SK-N-SH treated with all-trans-retinoic acid at 6 μM for 48 hours (cell line): ENCODE results near the gene PYCR2.

ENCODE experiments used
- ATAC-seq: fragments of 200-7000 bp; cut with Tn5 transposase; 3 replicates; pipeline ENCODE4 v1.9.1; 2020; ENCODE audit warnings: mild to moderate bottlenecking, moderate library complexity
- ARNTL ChIP-seq: fragments of 450-650 bp; formaldehyde crosslinking; IDR thresholded peaks from 2 replicates; pipeline ENCODE4 v1.5.0; 2020; ENCODE audit warnings: low read depth, mild to moderate bottlenecking, moderate library complexity, borderline replicate concordance
- BACH2 ChIP-seq: fragments of 250-450 bp; sonication (Bioruptor Pico); IDR thresholded peaks from 2 replicates; pipeline ENCODE4 v1.9.0; 2021; ENCODE audit warnings: mild to moderate bottlenecking, borderline replicate concordance
- CSDC2 ChIP-seq: fragments of 250-450 bp; sonication (Bioruptor Pico); IDR thresholded peaks from 2 replicates; pipeline ENCODE4 v1.5.0; 2020; ENCODE audit warnings: mild to moderate bottlenecking, moderate library complexity
- GLIS3 ChIP-seq: fragments of 250-450 bp; sonication (Bioruptor Pico); IDR thresholded peaks from 2 replicates; pipeline ENCODE4 v1.5.0; 2020; ENCODE audit warnings: mild to moderate bottlenecking, moderate library complexity
- ISL1 ChIP-seq: fragments of 250-450 bp; sonication (Bioruptor Pico); IDR thresholded peaks from 2 replicates; pipeline ENCODE4 v2.1.2; 2022; ENCODE audit warnings: mild to moderate bottlenecking, moderate library complexity
- OSR1 ChIP-seq: fragments of 250-450 bp; sonication (Bioruptor Pico); IDR thresholded peaks from 2 replicates; pipeline ENCODE4 v1.8.0; 2022; ENCODE audit warnings: moderate library complexity, mild to moderate bottlenecking, inconsistent platforms
- RARB ChIP-seq: fragments of 250-450 bp; sonication (Bioruptor Pico); IDR thresholded peaks from 2 replicates; pipeline ENCODE4 v1.8.0; 2021; ENCODE audit warnings: mild to moderate bottlenecking, moderate library complexity
- TCF4 ChIP-seq: fragments of 250-450 bp; sonication (Bioruptor Pico); IDR thresholded peaks from 2 replicates; pipeline ENCODE4 v1.8.0; 2021; ENCODE audit warnings: mild to moderate bottlenecking, moderate library complexity, borderline replicate concordance
- TOX ChIP-seq: fragments of 250-450 bp; sonication (Bioruptor Pico); IDR thresholded peaks from 2 replicates; pipeline ENCODE4 v1.8.0; 2021; ENCODE audit warnings: mild to moderate bottlenecking, moderate library complexity, borderline replicate concordance
- ZC3H10 ChIP-seq: fragments of 250-450 bp; sonication (Bioruptor Pico); IDR thresholded peaks from 2 replicates; pipeline ENCODE4 v1.5.1; 2021; ENCODE audit warnings: mild to moderate bottlenecking, moderate library complexity
- ZFP3 ChIP-seq: fragments of 250-450 bp; sonication (Bioruptor Pico); IDR thresholded peaks from 2 replicates; pipeline ENCODE4 v1.5.0; 2020; ENCODE audit warnings: mild to moderate bottlenecking, moderate library complexity
- ZFP30 ChIP-seq: fragments of 450-650 bp; formaldehyde crosslinking; IDR thresholded peaks from 2 replicates; pipeline ENCODE4 v1.5.0; 2022; ENCODE audit warnings: mild to moderate bottlenecking, moderate library complexity
- ZNF565 ChIP-seq: fragments of 450-650 bp; formaldehyde crosslinking; conservative IDR thresholded peaks from 2 replicates; pipeline ENCODE4 v1.5.0; 2020; ENCODE audit warnings: low read depth, mild to moderate bottlenecking, moderate library complexity
- ZNF70 ChIP-seq: fragments of 450-650 bp; formaldehyde crosslinking; IDR thresholded peaks from 2 replicates; pipeline ENCODE4 v1.5.0; 2020; ENCODE audit warnings: mild to moderate bottlenecking, moderate library complexity
- ZNF8 ChIP-seq: fragments of 450-650 bp; formaldehyde crosslinking; IDR thresholded peaks from 2 replicates; pipeline ENCODE4 v1.5.0; 2020; ENCODE audit warnings: mild to moderate bottlenecking, moderate library complexity
- TF ChIP-seq, protein P1 (sequence below): fragments of 250-450 bp; sonication (Bioruptor Pico); IDR thresholded peaks from 2 replicates; pipeline ENCODE4 v1.5.1; 2021; ENCODE audit warnings: mild to moderate bottlenecking, moderate library complexity
- TF ChIP-seq, protein P2 (sequence below): fragments of 250-450 bp; sonication (Bioruptor Pico); IDR thresholded peaks from 2 replicates; pipeline ENCODE4 v1.8.0; 2021; ENCODE audit warnings: low read depth, mild to moderate bottlenecking, moderate library complexity, borderline replicate concordance
- TF ChIP-seq, protein P3 (sequence below): fragments of 250-450 bp; sonication (Bioruptor Pico); IDR thresholded peaks from 2 replicates; pipeline ENCODE4 v1.8.0; 2020; ENCODE audit warnings: mild to moderate bottlenecking, moderate library complexity, borderline replicate concordance
- TF ChIP-seq, protein P4 (sequence below): fragments of 250-450 bp; sonication (Bioruptor Pico); IDR thresholded peaks from 2 replicates; pipeline ENCODE4 v1.5.1; 2020; ENCODE audit warnings: low read depth, mild to moderate bottlenecking, moderate library complexity
- TF ChIP-seq, protein P5 (sequence below): fragments of 250-450 bp; sonication (Bioruptor Pico); IDR thresholded peaks from 2 replicates; pipeline ENCODE4 v1.5.0; 2020; ENCODE audit warnings: mild to moderate bottlenecking, moderate library complexity

PYCR2 gene

DNA sequence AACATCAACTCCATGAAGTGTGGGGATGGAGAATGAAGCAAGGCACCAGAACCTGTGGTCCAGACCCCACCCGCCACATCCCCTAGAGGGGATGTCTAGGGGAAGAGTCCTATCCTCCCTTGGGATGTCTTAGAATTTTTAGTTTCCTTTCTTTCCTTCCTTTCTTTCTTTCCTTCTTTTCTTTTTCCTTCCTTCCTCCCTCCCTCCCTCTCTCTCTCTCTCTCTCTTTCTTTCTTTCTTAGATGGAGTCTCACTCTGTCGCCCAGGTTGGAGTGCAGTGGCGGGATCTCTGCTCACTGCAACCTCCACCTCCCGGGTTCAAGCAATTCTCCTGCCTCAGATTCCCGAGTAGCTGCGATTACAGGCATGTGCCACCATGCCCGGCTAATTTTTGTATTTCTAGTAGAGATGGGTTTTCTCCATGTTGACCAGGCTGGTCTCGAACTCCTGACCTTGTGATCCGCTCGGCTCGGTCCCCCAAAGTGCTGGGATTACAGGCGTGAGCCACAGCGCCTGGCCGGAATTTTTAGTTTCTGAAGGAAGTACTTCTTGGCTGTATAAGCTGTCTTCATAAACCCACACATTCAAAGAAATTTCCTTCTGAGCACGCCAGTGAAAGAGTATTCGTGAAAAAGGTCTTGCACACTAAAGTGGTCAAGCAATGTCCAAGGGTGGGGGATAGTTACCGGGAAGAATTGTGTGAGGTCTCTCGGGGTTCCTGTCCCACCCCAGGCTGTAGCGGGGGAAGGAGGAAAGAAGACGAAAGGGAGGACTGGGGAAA, 37.8 kb upstream of the PYCR2 start:
- no peak; the same call in 2 of the 3 replicates for ATAC-seq
- TF ChIP-seq RARB (CRISPR knock-in tag) (no peak), TCF4 (CRISPR knock-in tag) (no peak), TOX (CRISPR knock-in tag) (no peak)
- TF ChIP-seq, protein P1, sequence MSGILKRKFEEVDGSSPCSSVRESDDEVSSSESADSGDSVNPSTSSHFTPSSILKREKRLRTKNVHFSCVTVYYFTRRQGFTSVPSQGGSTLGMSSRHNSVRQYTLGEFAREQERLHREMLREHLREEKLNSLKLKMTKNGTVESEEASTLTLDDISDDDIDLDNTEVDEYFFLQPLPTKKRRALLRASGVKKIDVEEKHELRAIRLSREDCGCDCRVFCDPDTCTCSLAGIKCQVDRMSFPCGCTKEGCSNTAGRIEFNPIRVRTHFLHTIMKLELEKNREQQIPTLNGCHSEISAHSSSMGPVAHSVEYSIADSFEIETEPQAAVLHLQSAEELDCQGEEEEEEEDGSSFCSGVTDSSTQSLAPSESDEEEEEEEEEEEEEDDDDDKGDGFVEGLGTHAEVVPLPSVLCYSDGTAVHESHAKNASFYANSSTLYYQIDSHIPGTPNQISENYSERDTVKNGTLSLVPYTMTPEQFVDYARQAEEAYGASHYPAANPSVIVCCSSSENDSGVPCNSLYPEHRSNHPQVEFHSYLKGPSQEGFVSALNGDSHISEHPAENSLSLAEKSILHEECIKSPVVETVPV (CRISPR knock-in tag), result no peak
- TF ChIP-seq, protein P2, sequence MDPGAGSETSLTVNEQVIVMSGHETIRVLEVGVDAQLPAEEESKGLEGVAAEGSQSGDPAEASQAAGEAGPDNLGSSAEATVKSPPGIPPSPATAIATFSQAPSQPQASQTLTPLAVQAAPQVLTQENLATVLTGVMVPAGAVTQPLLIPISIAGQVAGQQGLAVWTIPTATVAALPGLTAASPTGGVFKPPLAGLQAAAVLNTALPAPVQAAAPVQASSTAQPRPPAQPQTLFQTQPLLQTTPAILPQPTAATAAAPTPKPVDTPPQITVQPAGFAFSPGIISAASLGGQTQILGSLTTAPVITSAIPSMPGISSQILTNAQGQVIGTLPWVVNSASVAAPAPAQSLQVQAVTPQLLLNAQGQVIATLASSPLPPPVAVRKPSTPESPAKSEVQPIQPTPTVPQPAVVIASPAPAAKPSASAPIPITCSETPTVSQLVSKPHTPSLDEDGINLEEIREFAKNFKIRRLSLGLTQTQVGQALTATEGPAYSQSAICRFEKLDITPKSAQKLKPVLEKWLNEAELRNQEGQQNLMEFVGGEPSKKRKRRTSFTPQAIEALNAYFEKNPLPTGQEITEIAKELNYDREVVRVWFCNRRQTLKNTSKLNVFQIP (CRISPR knock-in tag), result no peak
- TF ChIP-seq, all 23 proteins: peak for 0

DNA sequence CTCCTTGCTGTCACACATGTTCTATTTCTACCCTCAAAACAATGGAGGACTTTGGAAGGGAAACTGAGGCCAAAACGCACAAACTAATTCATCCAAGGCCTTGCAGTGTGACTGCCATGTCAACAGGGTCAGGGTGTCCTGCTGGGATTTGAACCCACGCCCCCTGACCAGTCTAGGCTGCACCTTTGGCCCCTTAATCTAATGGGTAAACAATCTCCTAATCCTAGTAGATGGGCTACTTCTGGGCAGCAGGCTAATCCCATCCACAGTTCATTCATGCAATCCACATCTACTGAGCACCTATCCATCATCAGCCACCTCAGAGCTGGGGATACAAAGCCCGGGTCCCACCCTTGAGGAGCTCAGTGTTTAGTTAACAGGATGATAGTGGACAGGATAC, 34.0 kb upstream of the PYCR2 start:
- ATAC-seq, result no peak
- no peak for TF ChIP-seq ZFP30 (CRISPR knock-in tag)
- TF ChIP-seq RARB (CRISPR knock-in tag), result no peak
- no peak for TF ChIP-seq TCF4 (CRISPR knock-in tag)
- TF ChIP-seq, protein P1 (CRISPR knock-in tag), result no peak
- TF ChIP-seq ZNF70 (CRISPR knock-in tag), result no peak
- TF ChIP-seq, protein P2 (CRISPR knock-in tag), result no peak
- no peak for TF ChIP-seq ZC3H10 (CRISPR knock-in tag)
- no peak for TF ChIP-seq ISL1 (CRISPR knock-in tag)
- no peak for TF ChIP-seq TOX (CRISPR knock-in tag)
- no peak for TF ChIP-seq ZNF565 (CRISPR knock-in tag)
- TF ChIP-seq, protein P3, sequence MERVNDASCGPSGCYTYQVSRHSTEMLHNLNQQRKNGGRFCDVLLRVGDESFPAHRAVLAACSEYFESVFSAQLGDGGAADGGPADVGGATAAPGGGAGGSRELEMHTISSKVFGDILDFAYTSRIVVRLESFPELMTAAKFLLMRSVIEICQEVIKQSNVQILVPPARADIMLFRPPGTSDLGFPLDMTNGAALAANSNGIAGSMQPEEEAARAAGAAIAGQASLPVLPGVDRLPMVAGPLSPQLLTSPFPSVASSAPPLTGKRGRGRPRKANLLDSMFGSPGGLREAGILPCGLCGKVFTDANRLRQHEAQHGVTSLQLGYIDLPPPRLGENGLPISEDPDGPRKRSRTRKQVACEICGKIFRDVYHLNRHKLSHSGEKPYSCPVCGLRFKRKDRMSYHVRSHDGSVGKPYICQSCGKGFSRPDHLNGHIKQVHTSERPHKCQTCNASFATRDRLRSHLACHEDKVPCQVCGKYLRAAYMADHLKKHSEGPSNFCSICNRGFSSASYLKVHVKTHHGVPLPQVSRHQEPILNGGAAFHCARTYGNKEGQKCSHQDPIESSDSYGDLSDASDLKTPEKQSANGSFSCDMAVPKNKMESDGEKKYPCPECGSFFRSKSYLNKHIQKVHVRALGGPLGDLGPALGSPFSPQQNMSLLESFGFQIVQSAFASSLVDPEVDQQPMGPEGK (CRISPR knock-in tag), result no peak
- no peak for TF ChIP-seq OSR1 (CRISPR knock-in tag)
- no peak for TF ChIP-seq ZNF8 (CRISPR knock-in tag)
- TF ChIP-seq ZFP3 (CRISPR knock-in tag), result no peak
- TF ChIP-seq, protein P4, sequence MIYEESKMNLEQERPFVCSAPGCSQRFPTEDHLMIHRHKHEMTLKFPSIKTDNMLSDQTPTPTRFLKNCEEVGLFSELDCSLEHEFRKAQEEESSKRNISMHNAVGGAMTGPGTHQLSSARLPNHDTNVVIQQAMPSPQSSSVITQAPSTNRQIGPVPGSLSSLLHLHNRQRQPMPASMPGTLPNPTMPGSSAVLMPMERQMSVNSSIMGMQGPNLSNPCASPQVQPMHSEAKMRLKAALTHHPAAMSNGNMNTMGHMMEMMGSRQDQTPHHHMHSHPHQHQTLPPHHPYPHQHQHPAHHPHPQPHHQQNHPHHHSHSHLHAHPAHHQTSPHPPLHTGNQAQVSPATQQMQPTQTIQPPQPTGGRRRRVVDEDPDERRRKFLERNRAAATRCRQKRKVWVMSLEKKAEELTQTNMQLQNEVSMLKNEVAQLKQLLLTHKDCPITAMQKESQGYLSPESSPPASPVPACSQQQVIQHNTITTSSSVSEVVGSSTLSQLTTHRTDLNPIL (CRISPR knock-in tag), result no peak
- no peak for TF ChIP-seq ARNTL (CRISPR knock-in tag)
- TF ChIP-seq GLIS3 (CRISPR knock-in tag), result no peak
- TF ChIP-seq BACH2, result no peak

DNA sequence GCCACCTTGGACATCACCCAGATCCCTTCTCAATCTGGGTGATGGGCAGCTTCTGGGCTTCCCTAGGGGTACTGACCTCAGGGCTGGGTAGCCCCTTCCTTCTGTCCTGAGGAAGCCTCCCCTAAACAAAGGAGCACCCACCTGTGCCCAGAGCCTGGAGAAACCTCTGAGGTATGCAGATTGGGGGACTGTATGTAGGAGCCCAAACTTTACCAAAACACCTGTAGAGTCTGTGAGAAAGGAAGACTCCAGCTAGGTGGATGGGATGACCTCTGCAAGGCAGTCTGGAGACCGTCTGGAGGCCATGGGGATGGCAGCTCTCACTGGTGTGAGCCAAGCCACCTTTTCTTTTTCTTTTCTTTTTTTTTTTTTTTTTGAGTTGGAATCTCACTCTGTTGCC, 30.7 kb upstream of the PYCR2 start:
- ATAC-seq, result no peak
- TF ChIP-seq ISL1 (CRISPR knock-in tag) (no peak), ARNTL (CRISPR knock-in tag) (no peak), OSR1 (CRISPR knock-in tag) (no peak), BACH2 (no peak), ZFP3 (CRISPR knock-in tag) (no peak), TOX (CRISPR knock-in tag) (no peak), CSDC2 (no peak), ZNF70 (CRISPR knock-in tag) (no peak)
- TF ChIP-seq, protein P5, sequence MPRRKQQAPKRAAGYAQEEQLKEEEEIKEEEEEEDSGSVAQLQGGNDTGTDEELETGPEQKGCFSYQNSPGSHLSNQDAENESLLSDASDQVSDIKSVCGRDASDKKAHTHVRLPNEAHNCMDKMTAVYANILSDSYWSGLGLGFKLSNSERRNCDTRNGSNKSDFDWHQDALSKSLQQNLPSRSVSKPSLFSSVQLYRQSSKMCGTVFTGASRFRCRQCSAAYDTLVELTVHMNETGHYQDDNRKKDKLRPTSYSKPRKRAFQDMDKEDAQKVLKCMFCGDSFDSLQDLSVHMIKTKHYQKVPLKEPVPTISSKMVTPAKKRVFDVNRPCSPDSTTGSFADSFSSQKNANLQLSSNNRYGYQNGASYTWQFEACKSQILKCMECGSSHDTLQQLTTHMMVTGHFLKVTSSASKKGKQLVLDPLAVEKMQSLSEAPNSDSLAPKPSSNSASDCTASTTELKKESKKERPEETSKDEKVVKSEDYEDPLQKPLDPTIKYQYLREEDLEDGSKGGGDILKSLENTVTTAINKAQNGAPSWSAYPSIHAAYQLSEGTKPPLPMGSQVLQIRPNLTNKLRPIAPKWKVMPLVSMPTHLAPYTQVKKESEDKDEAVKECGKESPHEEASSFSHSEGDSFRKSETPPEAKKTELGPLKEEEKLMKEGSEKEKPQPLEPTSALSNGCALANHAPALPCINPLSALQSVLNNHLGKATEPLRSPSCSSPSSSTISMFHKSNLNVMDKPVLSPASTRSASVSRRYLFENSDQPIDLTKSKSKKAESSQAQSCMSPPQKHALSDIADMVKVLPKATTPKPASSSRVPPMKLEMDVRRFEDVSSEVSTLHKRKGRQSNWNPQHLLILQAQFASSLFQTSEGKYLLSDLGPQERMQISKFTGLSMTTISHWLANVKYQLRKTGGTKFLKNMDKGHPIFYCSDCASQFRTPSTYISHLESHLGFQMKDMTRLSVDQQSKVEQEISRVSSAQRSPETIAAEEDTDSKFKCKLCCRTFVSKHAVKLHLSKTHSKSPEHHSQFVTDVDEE (CRISPR knock-in tag), result no peak
- TF ChIP-seq, protein P3 (CRISPR knock-in tag), result no peak
